Right cardiac atrium (tissue), 5 donors: Measurements from ENCODE around the gene MRPL39. TPM values are rescaled to one million over a fixed set of nuclear protein-coding genes. Genes with fewer than 3 reads are reported as not detected.

Source experiments
- ATAC-seq, 2 donors: fragments of 200-7000 bp; cut with Tn5 transposase; one replicate each; pipeline versions ENCODE4 v1.8.0 to v1.9.1; 2020; ENCODE audit warnings: moderate library complexity in 2 of 2, mild to moderate bottlenecking in 1 of 2
- DNase-seq, 3 donors: peaks; one replicate each; pipeline ENCODE4 v3.0.0-alpha.2; 2020
- H3K27ac ChIP-seq: one replicate; pipeline ENCODE4 v1.5.1; 2013; ENCODE audit warnings: mild to moderate bottlenecking, low read length, control low read depth, moderate library complexity
- H3K27me3 ChIP-seq: one replicate; pipeline ENCODE4 v1.6.1; 2013; ENCODE audit not compliant: control insufficient read depth, insufficient read depth
- H3K4me1 ChIP-seq: one replicate; pipeline ENCODE4 v1.6.1; 2013; ENCODE audit warnings: low read length; ENCODE audit not compliant: control insufficient read depth, insufficient read depth
- H3K4me3 ChIP-seq: one replicate; pipeline ENCODE4 v1.5.1; 2013; ENCODE audit warnings: low read length, control low read depth
- H3K9me3 ChIP-seq: one replicate; pipeline ENCODE4 v1.6.1; 2013; ENCODE audit warnings: low read length; ENCODE audit not compliant: control insufficient read depth
- WGBS: extraction: QIAGEN DNeasy Blood & Tissue Kit; methylation state at CpG from one replicate; pipeline ENCODE4 v1.1.7; 2013; 5-methylcytosine and 5-hydroxymethylcytosine counted together
- intact Hi-C, 4 donors: fragments of 100-400 bp; cut with DNase I; formaldehyde crosslinking; loops; one replicate each; pipeline versions ENCODE4 v1.11.0 to v1.14.0; 2022 to 2023
- polyA plus RNA-seq: library from polyadenylated mRNA; stranded (reverse); fragments of 200-250 nt; gene quantifications from one replicate; pipeline ENCODE4 v1.2.3, GENCODE V29; 2013
- total RNA-seq, 4 donors: library from RNA; stranded (reverse); fragmentation: NEBNext Ultra II Directional; extraction: Animal tissue kit (Norgen Biotek cat#: 25700); gene quantifications; one replicate each; pipeline ENCODE4 v1.2.1, GENCODE V29; 2021
- donor health status: healthy with polysubstance abuse.
- donor health status: DM: no; HTN: yes; CAD: no.
- donor health status: DM: no; HTN: no; CAD: no.
- donor health status: DM: no; HTN: yes; CAD: no; lungs with severe emphysema.
- donor health status: DM: yes; HTN: yes; CAD: no.

Gene MRPL39
- total and polyA plus RNA-seq, 5 donors = 30.6 to 68.9 (median 36.2) TPM

DNA sequence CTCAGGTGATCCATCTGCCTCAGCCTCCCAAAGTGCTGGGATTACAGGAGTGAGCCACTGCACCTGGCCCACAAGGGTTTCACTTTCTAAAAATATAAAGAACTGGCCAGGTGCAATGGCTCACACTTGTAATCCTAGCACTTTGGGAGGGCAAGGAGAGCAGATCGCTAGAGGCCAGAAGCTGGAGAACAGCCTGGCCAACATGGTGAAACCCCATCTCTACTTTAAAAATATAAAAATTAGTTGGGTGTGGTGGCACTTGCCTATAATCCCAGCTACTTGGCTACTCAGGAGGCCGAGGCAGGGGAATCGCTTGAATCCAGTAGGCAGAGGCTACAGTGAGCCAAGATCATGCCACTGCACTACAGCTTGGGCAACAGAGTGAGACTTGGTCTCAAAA is 25.7 kb downstream of the MRPL39 start:
- Histone ChIP-seq H3K9me3 (no peaks in the 10 kb centered on the region), H3K27ac (no peak overlapping the region), H3K27me3 (no peaks in the 10 kb centered on the region), H3K4me3 (no peak overlapping the region), H3K4me1 (no peaks in the 10 kb centered on the region)
- DNase-seq (no peak), ATAC-seq (no peak)
- WGBS = 99% methylated on average over 3 of the region's 3 CpGs
- intact Hi-C loops = no loop called here

DNA sequence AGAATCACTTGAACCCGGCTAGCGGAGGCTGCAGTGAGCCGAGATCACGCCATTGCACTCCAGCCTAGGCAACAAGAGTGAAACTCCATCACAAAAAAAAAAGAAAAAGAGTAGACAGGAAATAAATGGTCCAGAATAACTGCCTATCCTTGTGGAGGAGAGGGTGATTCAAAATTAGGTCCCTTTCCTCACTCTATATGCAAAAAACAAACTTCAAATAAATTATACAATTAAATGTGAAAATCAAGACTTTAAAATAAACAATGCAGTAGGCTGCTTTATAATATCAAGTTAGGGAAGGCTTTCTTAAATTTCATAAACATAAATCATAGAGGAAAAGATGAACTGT is 26.4 kb downstream of the MRPL39 start:
- H3K27ac ChIP-seq = no peak overlapping the region
- H3K4me1 ChIP-seq = no peaks in the 10 kb centered on the region
- no peaks in the 10 kb centered on the region for H3K9me3 ChIP-seq
- intact Hi-C loops = no loop called here
- no peak for DNase-seq
- H3K27me3 ChIP-seq = no peaks in the 10 kb centered on the region
- no peak for ATAC-seq
- no peak overlapping the region for H3K4me3 ChIP-seq
- 97% methylated on average over 4 of the region's 4 CpGs for WGBS

DNA sequence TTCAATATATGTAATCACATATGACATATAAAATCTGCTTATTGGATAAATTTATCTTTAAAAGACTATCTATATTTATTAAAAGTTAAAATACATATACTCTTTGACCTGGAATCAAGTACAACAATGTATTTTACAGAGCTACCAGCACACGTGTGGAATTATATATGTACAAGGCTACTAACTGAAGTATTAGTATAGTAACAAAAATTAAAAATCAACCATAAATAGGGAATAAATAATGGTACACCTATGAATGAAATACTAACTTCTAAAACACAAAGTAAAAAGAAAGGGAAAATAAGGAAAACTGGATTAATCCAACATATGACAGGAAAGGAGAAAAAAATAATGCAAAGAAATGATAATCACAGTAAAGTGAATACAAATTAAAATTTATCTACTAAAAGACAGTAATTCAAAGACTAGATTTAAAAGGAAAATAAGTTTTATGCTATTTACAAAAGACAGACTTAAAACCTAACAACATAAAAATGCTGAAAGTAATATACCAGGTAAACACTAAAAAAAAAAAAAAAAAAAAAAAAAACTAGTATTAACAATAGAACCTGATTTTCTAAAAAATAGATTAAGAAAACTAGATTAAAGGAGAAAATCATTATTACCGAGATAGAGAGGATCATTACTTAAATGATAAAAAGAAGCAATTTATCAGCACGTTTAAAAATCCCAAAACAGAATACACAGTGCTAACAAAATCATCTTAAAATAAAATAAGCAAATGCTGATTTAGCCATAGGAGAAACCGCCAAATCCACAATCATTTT is 27.9 kb downstream of the MRPL39 start:
- H3K4me1 ChIP-seq = no peaks in the 10 kb centered on the region
- no peak for ATAC-seq
- H3K27me3 ChIP-seq = no peaks in the 10 kb centered on the region
- intact Hi-C loops = no loop called here
- 72% methylated on average over 4 of the region's 4 CpGs for WGBS
- H3K9me3 ChIP-seq = no peaks in the 10 kb centered on the region
- no peak for DNase-seq
- no peak overlapping the region for H3K4me3 ChIP-seq
- no peak overlapping the region for H3K27ac ChIP-seq

DNA sequence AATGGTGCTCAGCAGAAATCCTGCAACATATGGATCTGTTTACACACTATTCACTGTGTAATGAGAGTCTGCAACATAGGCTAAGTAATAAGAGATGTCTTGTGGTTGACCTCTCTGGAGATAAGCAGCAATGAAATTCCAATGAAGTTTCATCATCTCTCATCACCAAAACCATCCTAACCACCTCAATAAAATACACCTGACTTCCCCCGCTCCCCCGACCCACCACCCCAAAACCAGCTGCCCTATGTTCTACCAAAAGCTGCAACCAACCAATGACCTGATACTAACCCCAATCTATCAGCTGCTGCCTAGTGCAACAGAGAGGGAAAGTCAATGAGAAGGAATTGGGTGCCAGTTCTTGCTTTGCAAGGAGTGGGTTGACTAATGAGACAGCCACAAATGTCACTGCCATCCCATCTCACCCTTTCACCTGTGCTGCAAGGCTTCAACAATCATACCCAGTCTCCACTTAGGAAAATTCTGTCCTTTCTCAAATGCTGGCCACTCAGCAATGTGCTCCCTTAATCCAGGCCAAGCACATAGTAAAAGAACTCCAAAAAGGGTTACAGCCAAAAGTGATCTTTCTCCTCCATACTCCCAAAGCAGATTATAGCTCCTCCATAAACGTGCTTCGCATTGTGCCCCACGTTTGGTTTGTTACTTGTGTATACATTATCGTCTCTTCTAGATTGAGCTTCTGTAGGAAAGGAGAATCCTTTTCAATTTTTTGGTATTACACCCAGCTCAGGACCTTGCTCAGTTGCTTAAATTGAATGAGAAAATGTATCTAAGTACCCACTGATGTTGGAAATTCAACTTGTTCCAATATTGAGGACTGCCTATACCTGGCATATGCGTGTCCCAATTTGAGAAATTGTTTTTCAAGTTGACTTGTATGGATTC is 29.0 kb downstream of the MRPL39 start:
- DNase-seq (no peak), ATAC-seq (no peak)
- intact Hi-C loops = no loop called here
- WGBS = 95% methylated on average over 7 of the region's 7 CpGs
- Histone ChIP-seq H3K4me3 (no peak overlapping the region), H3K4me1 (no peaks in the 10 kb centered on the region), H3K27ac (no peak overlapping the region), H3K27me3 (no peaks in the 10 kb centered on the region), H3K9me3 (no peaks in the 10 kb centered on the region)

DNA sequence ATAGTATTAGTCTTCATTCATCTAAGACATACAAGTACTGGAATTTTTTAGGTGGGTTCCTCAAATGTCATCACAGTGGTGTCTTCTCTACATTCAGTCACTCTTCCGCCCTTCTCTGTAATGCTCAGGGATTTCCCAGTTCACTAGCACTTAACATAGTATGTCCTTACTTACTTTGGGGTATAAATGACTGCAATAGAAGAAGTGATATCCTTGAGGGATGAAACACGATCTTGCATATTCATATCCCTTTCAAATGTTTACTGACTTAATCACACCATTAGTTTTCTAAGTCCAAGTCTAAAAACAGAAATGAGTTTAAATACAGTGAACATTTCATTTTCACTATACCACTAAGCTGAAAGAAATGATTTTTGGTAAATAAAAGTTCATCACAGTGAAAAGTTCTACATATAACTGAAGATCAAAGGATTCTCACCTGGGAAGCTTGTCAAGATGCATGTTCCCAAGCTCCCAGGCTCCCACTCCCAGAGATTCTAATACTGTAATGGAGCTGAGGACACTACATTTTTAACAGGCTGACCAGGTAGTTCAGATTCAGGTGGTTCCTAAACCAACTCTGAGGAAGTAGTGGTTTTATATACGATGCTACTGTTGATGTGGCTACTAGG is 29.7 kb downstream of the MRPL39 start:
- DNase-seq = no peak
- Histone ChIP-seq H3K27me3 (no peaks in the 10 kb centered on the region), H3K9me3 (no peaks in the 10 kb centered on the region), H3K4me1 (no peaks in the 10 kb centered on the region), H3K4me3 (no peak overlapping the region), H3K27ac (no peak overlapping the region)
- WGBS = 91% methylated on average over 3 of the region's 3 CpGs
- ATAC-seq = no peak
- intact Hi-C loops = no loop called here

GRCh38 chr21:25573409-25574206 is 33.7 kb downstream of the MRPL39 start:
- ATAC-seq (peak in 1 of 2 donors; percentile 47), DNase-seq (no peak)
- no peak overlapping the region for H3K4me3 ChIP-seq
- H3K4me1 ChIP-seq = no peaks in the 10 kb centered on the region
- intact Hi-C loops = no loop called here
- H3K9me3 ChIP-seq = no peaks in the 10 kb centered on the region
- H3K27ac ChIP-seq = no peak overlapping the region
- 65% methylated on average over 6 of the region's 6 CpGs for WGBS
- no peaks in the 10 kb centered on the region for H3K27me3 ChIP-seq

GRCh38 chr21:25572861-25573310 is 34.4 kb downstream of the MRPL39 start:
- 72% methylated on average over 3 of the region's 3 CpGs for WGBS
- H3K4me1 ChIP-seq = no peaks in the 10 kb centered on the region
- no peaks in the 10 kb centered on the region for H3K27me3 ChIP-seq
- intact Hi-C loops = no loop called here
- H3K4me3 ChIP-seq = no peak overlapping the region
- no peaks in the 10 kb centered on the region for H3K9me3 ChIP-seq
- no peak overlapping the region for H3K27ac ChIP-seq
- DNase-seq = no peak
- no peak for ATAC-seq

DNA sequence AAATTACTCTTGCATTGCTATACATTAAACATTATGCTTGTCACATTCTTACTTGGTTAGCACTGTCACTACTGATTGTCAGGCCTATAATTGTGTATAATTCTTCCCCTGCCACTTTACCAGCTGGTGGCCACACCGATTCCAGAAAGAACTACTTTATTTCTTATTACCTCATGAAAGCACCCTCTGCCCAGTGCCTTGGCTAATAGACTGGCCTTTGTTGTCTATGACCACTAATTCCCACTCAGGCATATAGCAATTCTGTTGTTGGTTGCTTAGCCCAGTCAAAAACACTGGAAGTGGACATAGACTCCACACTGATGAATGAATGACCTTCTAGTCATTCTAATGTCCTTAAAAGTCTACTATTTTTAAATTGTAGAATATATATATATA is 35.6 kb downstream of the MRPL39 start:
- H3K27me3 ChIP-seq = no peaks in the 10 kb centered on the region
- ATAC-seq = no peak
- 94% methylated on average over 1 of the region's 1 CpG for WGBS

GRCh38 chr21:25569711-25570110 is 37.6 kb downstream of the MRPL39 start:
- no peak overlapping the region for H3K4me3 ChIP-seq
- WGBS = 95% methylated on average over 4 of the region's 4 CpGs
- H3K27ac ChIP-seq = no peak overlapping the region
- no peaks in the 10 kb centered on the region for H3K27me3 ChIP-seq
- no peak for ATAC-seq
- intact Hi-C loops = no loop called here
- DNase-seq = no peak
- H3K4me1 ChIP-seq = no peaks in the 10 kb centered on the region
- no peaks in the 10 kb centered on the region for H3K9me3 ChIP-seq

More for the DNA sequence above, 35.6 kb downstream of the MRPL39 start:
- no peaks in the 10 kb centered on the region for H3K4me1 ChIP-seq
- no peaks in the 10 kb centered on the region for H3K9me3 ChIP-seq
- H3K4me3 ChIP-seq = no peak overlapping the region
- intact Hi-C loops = no loop called here
- H3K27ac ChIP-seq = no peak overlapping the region
- DNase-seq = no peak

DNA sequence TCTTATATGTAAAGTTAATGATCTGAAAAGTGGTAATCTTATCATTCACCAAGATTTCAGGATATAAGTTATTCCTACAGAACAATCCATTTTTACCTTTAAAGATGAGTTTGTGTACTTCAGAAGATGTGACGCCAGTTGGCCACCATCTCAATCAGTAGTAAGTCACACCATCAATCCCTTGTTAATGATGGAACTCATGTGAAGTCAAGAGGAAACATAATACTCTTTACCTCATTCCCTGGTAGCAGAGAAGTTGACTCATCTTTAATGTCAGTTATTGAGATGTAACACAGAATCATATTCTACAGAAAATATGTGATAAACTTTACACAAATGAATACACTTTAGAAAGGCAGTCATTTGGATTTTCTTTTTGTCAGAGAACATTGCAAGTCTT is 38.2 kb downstream of the MRPL39 start:
- no peak for ATAC-seq
- Histone ChIP-seq H3K27me3 (no peaks in the 10 kb centered on the region), H3K27ac (no peak overlapping the region), H3K4me1 (no peaks in the 10 kb centered on the region), H3K9me3 (no peaks in the 10 kb centered on the region), H3K4me3 (no peak overlapping the region)
- intact Hi-C loops = no loop called here
- WGBS = 97% methylated on average over 1 of the region's 1 CpG
- no peak for DNase-seq
